ENCODE measurements around the gene CDC37L1.

CDC37L1 gene

GRCh38 chr9:4662108-4662988 is 17.0 kb upstream of the CDC37L1 start, which contains the start of gene PLPP6:
Gene PLPP6 (plus strand): TSS chr9:4662294. CDS start chr9:4662376, 82 bp downstream.
- Histone ChIP-seq H2AFZ (ENCODE audit: low read length) (peak within 1 kb of the TSS; percentile 62; the same call in 1 of the 2 replicates), H3K36me3 (ENCODE audit: insufficient read depth, low read length) (no peaks in the 10 kb centered on the region), H3K9me3 (ENCODE audit: low read length) (no peaks in the 10 kb centered on the region), H3K27me3 (ENCODE audit: insufficient read depth, low read length) (no peaks in the 10 kb centered on the region), H3K9me2 (ENCODE audit: low read depth, low read length) (no peaks in the 10 kb centered on the region), H3K79me2 (ENCODE audit: insufficient read depth, low read length) (no peaks in the 10 kb centered on the region), H4K20me1 (ENCODE audit: insufficient read depth, low read length) (no peaks in the 10 kb centered on the region), H3K4me3 (ENCODE audit: low read depth, low read length, poor library complexity, severe bottlenecking) (peak within 1 kb of the TSS; percentile 90), H3K4me2 (ENCODE audit: low read length) (peak within 1 kb of the TSS; percentile 72), H3F3A (ENCODE audit: insufficient read depth, low read length) (no peaks in the 10 kb centered on the region), H3K9ac (ENCODE audit: low read length) (peak within 1 kb of the TSS; percentile 75), H3K27ac (ENCODE audit: low read depth, low read length, poor library complexity, severe bottlenecking) (no peak within 1 kb of the TSS), H3K4me1 (ENCODE audit: insufficient read depth, low read length, severe bottlenecking) (peaks cover 53% of the 10 kb centered on the region)
- TF ChIP-seq CTCF (IDR thresholded peaks at IDR 0.05; ENCODE audit: low read length): peak; percentile 58
- TF ChIP-seq EZH2 (IDR thresholded peaks at IDR 0.05; ENCODE audit: borderline replicate concordance, low read length): no peak

- Histone ChIP-seq H3K4me1 (ENCODE audit: insufficient read depth, low read length, severe bottlenecking) (peaks cover 53% of the 10 kb centered on the region), H3K27ac (ENCODE audit: low read depth, low read length, poor library complexity, severe bottlenecking) (no peak overlapping the region), H3K9me2 (ENCODE audit: low read depth, low read length) (no peaks in the 10 kb centered on the region), H3K4me2 (ENCODE audit: low read length) (peak overlapping the region; percentile 72), H2AFZ (ENCODE audit: low read length) (no peak overlapping the region), H3K9ac (ENCODE audit: low read length) (peak overlapping the region; percentile 75; the same call in 1 of the 2 replicates), H3K4me3 (ENCODE audit: low read depth, low read length, poor library complexity, severe bottlenecking) (peak overlapping the region; percentile 90), H3K9me3 (ENCODE audit: low read length) (no peaks in the 10 kb centered on the region), H3K79me2 (ENCODE audit: insufficient read depth, low read length) (no peaks in the 10 kb centered on the region), H3K36me3 (ENCODE audit: insufficient read depth, low read length) (no peaks in the 10 kb centered on the region), H4K20me1 (ENCODE audit: insufficient read depth, low read length) (no peaks in the 10 kb centered on the region), H3F3A (ENCODE audit: insufficient read depth, low read length) (no peaks in the 10 kb centered on the region), H3K27me3 (ENCODE audit: insufficient read depth, low read length) (no peaks in the 10 kb centered on the region)
- no peak for TF ChIP-seq CTCF (IDR thresholded peaks at IDR 0.05; ENCODE audit: low read length)
- TF ChIP-seq EZH2 (IDR thresholded peaks at IDR 0.05; ENCODE audit: borderline replicate concordance, low read length): no peak
Measured at GRCh38 chr9:4662989-4663792, 16.2 kb upstream of the CDC37L1 start.

GRCh38 chr9:4663956-4664355 is 15.4 kb upstream of the CDC37L1 start:
- Histone ChIP-seq H3K36me3 (ENCODE audit: insufficient read depth, low read length) (no peaks in the 10 kb centered on the region), H2AFZ (ENCODE audit: low read length) (no peak overlapping the region), H3K9me2 (ENCODE audit: low read depth, low read length) (no peaks in the 10 kb centered on the region), H3K27me3 (ENCODE audit: insufficient read depth, low read length) (no peaks in the 10 kb centered on the region), H3K4me1 (ENCODE audit: insufficient read depth, low read length, severe bottlenecking) (peaks cover 53% of the 10 kb centered on the region), H3K9ac (ENCODE audit: low read length) (no peak overlapping the region), H3K9me3 (ENCODE audit: low read length) (no peaks in the 10 kb centered on the region), H3F3A (ENCODE audit: insufficient read depth, low read length) (no peaks in the 10 kb centered on the region), H3K79me2 (ENCODE audit: insufficient read depth, low read length) (no peaks in the 10 kb centered on the region), H3K4me2 (ENCODE audit: low read length) (peak overlapping the region; percentile 72; the same call in 1 of the 2 replicates), H3K27ac (ENCODE audit: low read depth, low read length, poor library complexity, severe bottlenecking) (no peak overlapping the region), H3K4me3 (ENCODE audit: low read depth, low read length, poor library complexity, severe bottlenecking) (peak overlapping the region; percentile 16), H4K20me1 (ENCODE audit: insufficient read depth, low read length) (no peaks in the 10 kb centered on the region)
- no peak for TF ChIP-seq CTCF (IDR thresholded peaks at IDR 0.05; ENCODE audit: low read length)
- no peak for TF ChIP-seq EZH2 (IDR thresholded peaks at IDR 0.05; ENCODE audit: borderline replicate concordance, low read length)
